ENCODE results near the gene SYT7.

The SYT7 gene

DNA sequence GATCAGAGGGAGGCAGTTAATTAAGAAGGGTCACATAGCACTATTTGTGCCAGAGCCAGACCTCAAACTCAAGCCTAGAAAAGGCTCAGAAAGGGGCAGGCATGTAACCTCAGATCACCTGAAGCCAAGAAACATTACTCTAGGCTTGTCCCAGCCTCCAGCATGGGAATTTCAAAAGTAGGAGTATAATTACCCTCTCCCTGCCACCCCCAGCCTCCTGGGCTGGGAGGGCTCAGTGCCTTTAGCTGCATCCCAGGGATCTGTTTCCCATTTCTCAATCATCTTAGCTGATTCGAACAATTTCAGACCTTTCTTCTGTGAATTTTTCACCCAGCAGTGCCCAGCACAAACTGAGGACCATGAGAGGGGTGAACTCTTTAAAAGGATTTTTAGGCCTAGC is 105.4 kb downstream of the SYT7 start:
- Histone ChIP-seq H3K4me1 (ENCODE audit: control insufficient read depth in 1 of 2, insufficient read depth in 1 of 2, low read depth in 1 of 2, low read length in 1 of 2) (no peaks in the 10 kb centered on the region), H3K9me3 (no peaks in the 10 kb centered on the region), H3K4me3 (ENCODE audit: low read depth in 1 of 2, low read length in 1 of 2) (no peak overlapping the region), H3K27ac (no peak overlapping the region), H3K27me3 (peaks cover 6% of the 10 kb centered on the region), H3K36me3 (peaks cover 24% of the 10 kb centered on the region)
- TF ChIP-seq, protein P1, sequence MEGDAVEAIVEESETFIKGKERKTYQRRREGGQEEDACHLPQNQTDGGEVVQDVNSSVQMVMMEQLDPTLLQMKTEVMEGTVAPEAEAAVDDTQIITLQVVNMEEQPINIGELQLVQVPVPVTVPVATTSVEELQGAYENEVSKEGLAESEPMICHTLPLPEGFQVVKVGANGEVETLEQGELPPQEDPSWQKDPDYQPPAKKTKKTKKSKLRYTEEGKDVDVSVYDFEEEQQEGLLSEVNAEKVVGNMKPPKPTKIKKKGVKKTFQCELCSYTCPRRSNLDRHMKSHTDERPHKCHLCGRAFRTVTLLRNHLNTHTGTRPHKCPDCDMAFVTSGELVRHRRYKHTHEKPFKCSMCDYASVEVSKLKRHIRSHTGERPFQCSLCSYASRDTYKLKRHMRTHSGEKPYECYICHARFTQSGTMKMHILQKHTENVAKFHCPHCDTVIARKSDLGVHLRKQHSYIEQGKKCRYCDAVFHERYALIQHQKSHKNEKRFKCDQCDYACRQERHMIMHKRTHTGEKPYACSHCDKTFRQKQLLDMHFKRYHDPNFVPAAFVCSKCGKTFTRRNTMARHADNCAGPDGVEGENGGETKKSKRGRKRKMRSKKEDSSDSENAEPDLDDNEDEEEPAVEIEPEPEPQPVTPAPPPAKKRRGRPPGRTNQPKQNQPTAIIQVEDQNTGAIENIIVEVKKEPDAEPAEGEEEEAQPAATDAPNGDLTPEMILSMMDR (IDR thresholded peaks at IDR 0.05) = no peak

DNA sequence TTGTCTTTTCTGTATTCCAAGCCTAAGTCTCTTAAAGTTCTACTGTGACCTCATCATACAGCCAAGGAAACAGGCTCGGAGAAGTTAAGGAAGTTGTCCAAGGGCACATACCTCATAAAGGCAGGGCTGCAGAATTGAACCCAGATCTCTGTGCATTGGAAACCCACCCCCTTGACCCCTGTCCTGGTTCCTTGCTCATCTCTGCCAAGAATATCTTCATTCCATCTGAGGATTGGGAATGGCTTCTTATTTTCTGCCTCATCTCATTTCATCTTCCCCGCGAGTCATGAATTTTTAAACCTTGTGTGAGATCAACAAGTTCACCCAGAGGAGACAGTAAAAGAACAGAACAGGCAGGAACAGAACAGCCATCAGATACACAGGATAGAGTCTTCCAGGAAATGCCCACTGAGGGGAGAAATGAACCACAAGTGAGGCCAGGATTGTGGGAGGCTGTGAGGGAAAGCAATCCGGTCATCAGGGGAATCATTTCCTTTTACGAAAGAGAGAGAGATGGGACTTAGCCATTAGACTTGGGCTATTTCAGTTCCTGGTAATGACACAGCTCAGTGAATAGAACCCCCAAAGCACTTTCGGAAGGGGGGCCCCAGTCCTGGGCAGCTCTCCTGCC is 106.7 kb downstream of the SYT7 start:
- TF ChIP-seq, protein P1 (IDR thresholded peaks at IDR 0.05) = no peak
- H3K4me1 ChIP-seq (ENCODE audit: control insufficient read depth in 1 of 2, insufficient read depth in 1 of 2, low read depth in 1 of 2, low read length in 1 of 2) = no peaks in the 10 kb centered on the region
- no peak overlapping the region for H3K4me3 ChIP-seq (ENCODE audit: low read depth in 1 of 2, low read length in 1 of 2)
- peaks cover 6% of the 10 kb centered on the region for H3K27me3 ChIP-seq
- no peaks in the 10 kb centered on the region for H3K9me3 ChIP-seq
- H3K36me3 ChIP-seq = peaks cover 29% of the 10 kb centered on the region
- no peak overlapping the region for H3K27ac ChIP-seq

DNA sequence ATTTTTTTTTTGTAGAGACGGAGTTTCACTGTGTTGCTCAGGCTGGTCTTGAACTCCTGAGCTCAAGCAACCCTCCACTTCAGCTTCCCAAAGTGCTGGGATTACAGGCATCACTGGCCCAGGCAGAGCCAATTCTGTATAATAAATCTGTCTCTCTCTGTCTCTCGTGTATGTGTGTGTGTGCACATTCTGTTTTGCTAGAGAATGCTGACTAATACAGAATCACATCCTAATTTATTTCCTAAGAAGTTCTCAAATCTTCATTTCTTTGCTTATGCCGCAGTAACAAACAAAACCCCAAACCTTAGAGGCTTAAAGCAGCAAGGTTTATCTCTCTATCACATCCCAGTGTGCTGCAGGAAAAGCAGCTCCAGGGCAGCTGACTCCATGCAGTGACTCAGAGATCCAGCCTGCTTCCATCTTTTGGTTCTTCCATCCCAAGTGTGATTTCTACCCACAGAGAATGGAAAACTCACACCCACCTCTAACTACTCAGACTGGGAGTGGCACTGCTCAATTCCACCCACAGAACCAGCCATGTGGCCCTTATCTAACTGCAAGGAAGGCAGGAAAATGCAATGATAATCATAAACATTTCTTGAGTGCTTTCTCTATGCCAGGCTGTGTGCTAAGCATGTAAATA is 107.4 kb downstream of the SYT7 start:
- Histone ChIP-seq H3K27ac (no peak overlapping the region), H3K4me1 (ENCODE audit: control insufficient read depth in 1 of 2, insufficient read depth in 1 of 2, low read depth in 1 of 2, low read length in 1 of 2) (no peaks in the 10 kb centered on the region), H3K4me3 (ENCODE audit: low read depth in 1 of 2, low read length in 1 of 2) (no peak overlapping the region), H3K9me3 (no peaks in the 10 kb centered on the region), H3K36me3 (peaks cover 36% of the 10 kb centered on the region), H3K27me3 (peaks cover 6% of the 10 kb centered on the region)
- TF ChIP-seq, protein P1 (IDR thresholded peaks at IDR 0.05) = no peak

DNA sequence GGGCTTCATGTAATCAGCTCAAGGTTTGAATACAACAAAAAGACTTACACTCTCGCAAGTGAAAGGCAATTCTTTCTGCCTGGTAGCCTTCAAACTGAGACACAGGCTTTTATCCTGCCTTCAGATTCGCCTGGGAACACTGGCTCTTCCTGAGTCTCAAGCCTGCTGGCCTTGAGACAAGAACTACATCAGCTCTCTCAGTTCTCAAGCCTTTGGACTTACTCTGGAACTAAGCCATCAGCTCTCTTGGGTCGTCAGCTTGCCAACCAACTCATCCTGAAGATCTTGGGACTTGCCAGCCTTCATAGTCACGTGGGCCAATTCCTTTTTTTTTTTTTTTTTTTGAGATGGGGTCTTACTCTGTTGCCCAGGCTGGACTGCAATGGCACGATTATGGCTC is 108.0 kb downstream of the SYT7 start:
- peaks cover 2% of the 10 kb centered on the region for H3K27me3 ChIP-seq
- TF ChIP-seq, protein P1 (IDR thresholded peaks at IDR 0.05) = no peak
- H3K27ac ChIP-seq = no peak overlapping the region
- H3K9me3 ChIP-seq = no peaks in the 10 kb centered on the region
- H3K4me3 ChIP-seq (ENCODE audit: low read depth in 1 of 2, low read length in 1 of 2) = no peak overlapping the region
- peaks cover 42% of the 10 kb centered on the region for H3K36me3 ChIP-seq
- H3K4me1 ChIP-seq (ENCODE audit: control insufficient read depth in 1 of 2, insufficient read depth in 1 of 2, low read depth in 1 of 2, low read length in 1 of 2) = no peaks in the 10 kb centered on the region

DNA sequence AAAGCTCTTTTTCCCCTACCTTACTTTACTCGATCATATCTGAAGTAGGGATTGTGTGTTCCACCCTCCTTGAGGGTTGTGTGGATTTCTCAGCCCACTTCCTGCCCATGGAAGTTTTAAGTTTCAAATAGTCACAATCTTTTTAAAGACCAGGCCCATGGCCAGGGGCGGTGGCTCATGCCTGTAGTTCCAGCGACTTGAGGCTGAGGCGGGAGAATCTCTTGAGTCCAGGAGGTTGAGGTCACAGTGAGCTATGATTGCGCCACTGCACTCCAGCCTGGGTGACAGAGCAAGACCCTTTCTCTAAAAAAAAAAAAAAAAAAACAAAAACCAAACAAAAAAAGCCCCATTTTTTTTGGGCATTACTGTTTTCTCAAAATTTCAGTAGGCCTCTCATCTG is 108.6 kb downstream of the SYT7 start:
- no peak overlapping the region for H3K27ac ChIP-seq
- no peaks in the 10 kb centered on the region for H3K4me1 ChIP-seq (ENCODE audit: control insufficient read depth in 1 of 2, insufficient read depth in 1 of 2, low read depth in 1 of 2, low read length in 1 of 2)
- H3K36me3 ChIP-seq = peaks cover 43% of the 10 kb centered on the region
- TF ChIP-seq, protein P1 (IDR thresholded peaks at IDR 0.05) = no peak
- no peaks in the 10 kb centered on the region for H3K27me3 ChIP-seq
- H3K4me3 ChIP-seq (ENCODE audit: low read depth in 1 of 2, low read length in 1 of 2) = no peak overlapping the region
- H3K9me3 ChIP-seq = no peaks in the 10 kb centered on the region
